NCI-H1694 treated with DMSO at 0.1 percent for 48 hours (cell line): ENCODE results near the gene UTS2B.

Experiments used
- DNase-seq: peaks from one replicate; lab custom pipeline; 2025; lab: John Stamatoyannopoulos, UW

Gene UTS2B

DNA sequence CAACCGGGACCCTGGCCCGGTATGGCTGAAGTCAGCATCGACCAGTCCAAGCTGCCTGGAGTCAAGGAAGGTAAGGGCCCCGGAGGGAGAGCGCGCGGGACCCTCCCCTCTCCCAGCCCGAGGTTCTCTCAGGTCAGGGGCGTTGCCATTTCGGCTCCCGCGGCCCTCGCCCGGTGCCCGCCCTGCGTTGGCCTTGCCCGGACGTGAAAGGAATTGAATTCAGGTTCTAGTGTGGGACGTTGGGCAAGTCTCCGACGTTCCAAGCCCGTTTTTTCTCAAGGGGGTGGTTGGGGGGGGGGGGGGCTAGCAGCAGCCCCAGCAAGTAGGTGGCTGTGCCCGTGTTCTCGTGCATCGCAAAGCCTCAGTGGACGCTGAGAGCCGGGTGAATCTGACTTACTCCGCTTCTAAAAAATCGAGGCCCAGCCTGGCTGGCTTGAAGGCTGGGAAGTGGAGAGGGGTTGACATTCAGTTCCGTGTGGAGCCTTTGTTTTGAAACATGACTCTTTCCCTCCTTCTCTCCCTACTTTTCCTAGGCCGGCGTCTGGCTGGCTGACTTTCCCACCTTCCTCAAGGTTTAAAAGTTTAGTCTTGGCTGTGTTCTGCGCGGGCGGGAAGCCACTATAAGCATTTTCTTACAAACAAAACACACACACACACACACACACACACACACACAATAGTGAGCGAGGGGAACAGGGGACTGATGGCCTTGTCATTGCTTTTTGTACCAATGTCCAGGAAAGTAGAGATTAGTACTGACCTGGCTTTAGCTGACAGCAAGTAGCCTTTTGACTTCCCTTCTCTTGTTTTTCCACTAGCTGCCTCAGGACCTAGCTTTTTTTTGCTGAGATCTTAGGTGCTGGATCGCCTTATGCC lies at the start of gene UTS2B:
Gene UTS2B, minus strand, starts transcription at position 873 of the 876 bp plus-strand sequence. CDS start 48,337 bp downstream, outside the sequence.
- peak; percentile 13 for DNase-seq

DNA sequence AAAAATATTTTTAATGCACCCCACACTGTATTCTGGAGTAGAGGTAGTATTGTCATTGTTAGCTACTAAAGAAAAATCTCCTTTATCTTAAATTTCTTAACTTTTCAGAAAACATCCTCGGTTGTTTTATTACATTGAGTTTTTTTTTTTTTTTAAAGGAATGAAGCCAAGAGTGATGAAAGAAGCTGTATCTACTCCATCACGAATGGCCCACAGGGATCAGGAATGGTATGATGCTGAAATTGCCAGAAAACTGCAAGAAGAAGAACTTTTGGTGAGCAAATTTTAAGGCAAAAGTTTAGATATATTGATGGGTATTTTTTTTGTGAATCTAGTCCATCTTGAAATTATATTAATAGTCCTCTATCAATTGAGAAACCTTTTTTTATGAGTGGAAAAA lies 49.7 kb upstream of the UTS2B start:
- DNase-seq, result no peak

DNA sequence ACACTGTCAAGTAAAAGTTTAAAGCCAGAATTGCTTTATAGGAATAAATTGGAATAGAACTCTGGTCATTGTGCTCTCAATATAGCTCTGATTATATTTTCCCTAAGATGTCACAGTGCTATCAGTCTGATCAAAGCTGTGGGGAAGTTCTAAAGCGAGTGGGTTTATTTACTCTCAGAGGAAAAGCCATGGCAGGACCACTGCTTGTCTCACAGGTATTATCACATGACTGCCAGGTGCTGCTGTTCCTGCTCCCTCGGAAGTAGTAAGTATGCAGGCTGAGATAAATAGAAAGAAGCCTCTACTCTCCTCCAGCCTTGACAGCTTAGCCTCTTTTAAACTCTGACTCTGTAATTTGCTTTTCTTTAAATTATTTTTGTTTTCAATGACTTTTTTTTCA lies 49.1 kb upstream of the UTS2B start:
- no peak for DNase-seq

DNA sequence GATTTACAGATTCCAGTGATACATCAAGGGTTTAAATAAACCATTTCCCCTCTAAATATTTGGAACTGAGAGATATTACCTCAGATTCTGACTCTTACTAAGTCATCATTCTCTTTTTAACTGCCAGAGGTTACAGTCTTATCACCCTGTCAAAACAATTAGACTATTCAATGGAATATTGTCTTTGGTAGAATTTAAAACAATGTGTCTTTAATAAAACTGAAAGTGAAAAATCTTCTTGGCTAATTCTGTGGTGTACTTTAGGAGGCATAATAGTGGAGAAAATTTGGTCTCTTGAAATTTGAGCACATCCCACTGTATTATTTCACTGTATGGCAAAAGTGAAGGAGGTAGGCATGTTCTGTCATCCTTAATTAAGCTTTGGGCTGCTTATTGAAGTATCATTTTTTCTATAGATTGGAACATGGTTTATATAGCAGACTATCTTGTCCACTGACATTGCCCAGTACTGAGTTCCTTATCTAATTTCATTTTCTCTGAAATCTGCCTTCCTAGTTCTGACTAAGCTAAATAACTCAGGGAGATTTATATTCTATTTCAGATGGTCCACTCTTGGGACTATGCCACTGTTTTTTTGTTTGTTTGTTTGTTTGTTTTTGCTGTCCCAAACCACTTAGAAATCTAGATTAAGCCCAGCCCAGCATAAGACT lies 48.0 kb upstream of the UTS2B start:
- DNase-seq, result no peak

- no peak for DNase-seq
Measured at GRCh38 chr3:191376516-191377141, 46.3 kb upstream of the UTS2B start.

DNA sequence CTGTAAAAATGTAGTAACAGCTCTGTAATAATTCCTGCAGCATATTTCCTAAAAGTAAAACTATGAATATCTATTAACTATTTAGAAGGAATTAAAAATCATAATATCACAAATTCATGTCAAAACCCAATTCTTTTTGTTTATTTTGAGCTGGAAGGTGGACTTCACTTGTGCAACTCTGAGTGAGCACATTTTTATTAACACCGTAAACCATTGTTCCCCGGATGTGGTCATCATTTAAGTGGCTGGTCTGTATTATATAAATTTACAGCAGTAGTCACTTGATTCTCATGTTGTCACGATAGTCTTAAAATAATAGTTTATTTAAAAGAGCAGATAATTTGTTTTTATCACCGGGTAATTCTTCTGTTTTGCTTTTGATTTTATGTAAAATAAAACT lies 43.0 kb upstream of the UTS2B start:
- DNase-seq, result no peak

- no peak for DNase-seq
Measured at GRCh38 chr3:191372122-191372521, 41.8 kb upstream of the UTS2B start.

DNA sequence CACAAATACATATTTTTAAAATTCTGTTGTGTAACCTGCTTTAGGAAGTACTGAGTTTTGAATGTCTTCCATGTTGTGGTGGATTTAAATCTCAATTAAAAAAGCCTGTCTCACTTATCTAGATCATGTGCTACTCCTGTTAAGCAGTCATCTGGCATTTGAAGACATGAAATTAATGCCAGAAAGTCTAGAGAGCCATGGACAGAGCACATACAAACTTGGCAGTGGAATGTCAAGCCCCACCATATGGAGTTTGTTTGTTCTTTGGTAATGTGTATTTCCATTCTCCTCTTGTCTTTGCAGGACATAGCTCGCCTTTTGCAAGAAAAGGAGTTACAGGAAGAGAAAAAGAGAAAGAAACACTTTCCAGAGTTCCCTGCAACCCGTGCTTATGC lies 39.3 kb upstream of the UTS2B start:
- no peak for DNase-seq

- DNase-seq, result no peak
Measured at GRCh38 chr3:191368755-191369615, 38.7 kb upstream of the UTS2B start.

GRCh38 chr3:191366675-191367074 lies 36.3 kb upstream of the UTS2B start:
- no peak for DNase-seq

- DNase-seq, result no peak
Measured at GRCh38 chr3:191363221-191363620, 32.9 kb upstream of the UTS2B start.

DNA sequence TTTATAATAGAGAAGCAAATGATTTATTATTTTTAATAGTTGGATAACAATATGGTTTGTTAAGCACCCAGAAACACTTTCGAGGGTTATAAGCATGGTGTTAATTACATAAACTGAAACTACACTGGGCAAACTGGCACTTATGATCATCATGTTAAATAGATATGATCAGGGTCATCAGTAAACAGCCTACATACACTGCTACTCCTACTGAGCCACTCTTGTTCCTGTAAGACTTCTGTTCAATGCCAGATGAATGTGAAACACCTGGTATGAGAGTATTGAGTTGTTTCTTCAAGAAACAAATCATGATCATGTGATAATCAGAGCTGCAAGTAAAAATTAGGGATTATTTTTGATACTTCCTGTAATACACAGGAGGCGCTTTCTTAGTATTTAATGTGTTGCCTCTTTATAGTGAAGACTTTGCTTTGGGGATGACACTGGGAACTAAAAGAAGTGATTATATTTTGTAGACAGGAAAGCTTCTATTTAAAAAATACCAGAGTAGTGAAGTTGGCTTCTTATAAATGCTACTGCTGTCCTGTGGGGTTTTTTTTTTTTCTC lies 32.3 kb upstream of the UTS2B start:
- DNase-seq, result no peak

- DNase-seq, result no peak
Measured at GRCh38 chr3:191362037-191362436, 31.7 kb upstream of the UTS2B start.

- DNase-seq, result no peak
Measured at GRCh38 chr3:191361456-191361855, 31.1 kb upstream of the UTS2B start.

DNA sequence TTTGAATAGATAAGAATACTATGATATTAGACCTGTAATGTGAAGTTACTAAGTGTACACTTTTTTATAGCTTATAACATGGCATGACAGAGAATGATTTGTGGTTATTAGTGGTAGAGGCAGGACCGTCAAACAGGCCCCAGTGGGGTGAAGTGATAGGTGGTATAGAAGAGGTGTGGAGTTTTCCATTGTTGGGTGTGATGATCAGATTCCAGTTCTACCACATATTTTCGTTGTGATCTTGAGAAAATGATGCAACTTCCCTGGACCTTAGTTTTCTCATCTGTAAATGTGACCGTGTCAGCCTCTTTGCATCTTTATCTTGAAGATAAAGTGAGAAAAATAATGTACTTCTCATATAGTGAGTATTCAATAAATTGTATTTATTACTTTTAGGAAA lies 30.3 kb upstream of the UTS2B start:
- no peak for DNase-seq

DNA sequence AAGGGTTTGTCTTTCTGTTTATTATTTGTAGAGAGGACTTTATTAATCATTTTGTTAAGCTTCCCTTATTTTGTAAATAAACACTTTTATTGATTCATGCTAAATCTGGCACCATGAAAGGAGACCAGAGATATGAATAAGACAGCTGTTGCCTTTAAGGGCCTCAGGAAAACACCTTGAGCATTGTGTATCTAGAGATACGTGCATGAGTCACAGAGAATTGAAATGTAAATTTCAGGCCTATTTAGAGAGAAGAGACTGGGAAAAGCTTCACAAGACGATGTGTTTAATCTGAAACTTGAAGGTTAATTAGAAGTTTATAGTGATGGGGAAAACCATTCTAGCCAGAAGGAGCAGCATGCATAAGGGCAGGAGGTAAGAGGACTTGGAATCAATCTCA lies 28.6 kb upstream of the UTS2B start:
- DNase-seq, result no peak

GRCh38 chr3:191357909-191358308 lies 27.6 kb upstream of the UTS2B start:
- no peak for DNase-seq

DNA sequence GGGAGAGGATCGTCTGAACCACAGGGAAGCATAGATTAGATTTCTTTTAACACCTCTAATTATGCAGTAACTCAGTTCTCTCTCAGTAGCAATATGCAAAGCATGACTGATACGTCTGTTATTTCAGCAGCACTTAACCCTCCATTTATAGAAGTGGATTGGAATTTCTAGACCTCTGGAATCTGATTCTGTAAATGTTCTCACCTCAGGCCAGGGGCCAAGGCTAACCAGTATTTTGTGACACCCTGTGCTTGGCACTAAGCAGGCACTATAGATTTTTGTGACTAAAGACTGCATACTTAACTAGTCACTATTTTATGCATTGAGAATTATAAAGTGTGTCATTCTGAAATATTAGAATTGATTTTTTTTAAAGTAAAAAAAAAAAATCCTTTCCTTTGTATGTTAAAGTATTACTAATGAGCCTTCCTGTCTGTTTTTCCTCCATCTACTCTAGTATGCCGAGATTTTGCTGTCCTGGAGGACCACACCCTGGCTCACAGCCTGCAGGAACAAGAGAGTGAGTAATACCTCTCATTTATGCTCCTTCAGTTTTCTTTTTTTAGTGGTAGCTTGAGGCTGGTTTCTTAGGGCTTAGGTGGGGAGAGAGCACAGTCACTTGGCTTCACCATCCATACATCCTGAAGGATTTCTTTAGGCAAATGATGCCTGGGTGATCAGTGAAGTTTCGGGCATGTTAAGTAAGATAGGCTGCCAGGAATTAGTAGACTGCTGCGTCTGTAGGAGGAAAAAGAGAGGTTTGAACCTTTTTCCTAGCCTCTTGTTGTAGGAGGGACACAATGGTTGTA lies 26.5 kb upstream of the UTS2B start:
- DNase-seq, result no peak

GRCh38 chr3:191355406-191355805 lies 25.1 kb upstream of the UTS2B start:
- no peak for DNase-seq

DNA sequence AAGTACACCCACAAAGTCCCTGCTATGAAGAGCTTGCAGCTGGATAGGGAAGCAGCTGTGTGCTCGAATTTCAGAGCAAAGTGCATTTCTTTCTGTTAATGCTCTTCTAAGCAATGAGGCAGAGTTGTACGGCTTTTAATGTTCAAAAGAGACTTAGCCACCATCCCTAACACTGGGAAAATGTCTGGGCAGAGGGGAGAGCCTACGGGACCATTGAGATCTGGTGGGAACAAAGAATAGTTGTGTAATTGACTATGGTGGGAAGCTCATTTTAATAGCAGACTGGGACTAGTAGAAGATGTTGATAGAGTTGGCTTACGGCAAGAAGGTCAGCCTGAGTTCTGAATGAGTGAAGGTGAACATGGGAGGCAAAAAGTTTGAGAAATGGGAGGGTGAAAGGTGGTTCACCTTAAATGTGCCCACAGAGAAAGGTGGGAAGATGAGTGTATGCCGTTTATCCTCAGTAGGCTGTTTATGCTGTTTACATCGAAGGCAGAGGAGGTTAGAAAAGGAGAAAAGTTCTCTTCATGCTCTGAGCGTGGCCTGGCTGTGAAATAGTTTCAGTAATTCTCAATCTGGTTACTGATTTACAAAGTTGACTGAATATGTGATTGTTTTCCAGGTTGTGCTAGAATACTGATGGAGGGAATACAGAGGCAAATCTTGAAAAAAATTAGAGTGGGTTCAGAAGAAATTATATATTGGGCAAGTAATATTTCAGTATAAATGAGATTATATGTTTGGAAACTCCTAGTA lies 22.9 kb upstream of the UTS2B start:
- no peak for DNase-seq
